ENCODE measurements around the gene NUCKS1.

DNA sequence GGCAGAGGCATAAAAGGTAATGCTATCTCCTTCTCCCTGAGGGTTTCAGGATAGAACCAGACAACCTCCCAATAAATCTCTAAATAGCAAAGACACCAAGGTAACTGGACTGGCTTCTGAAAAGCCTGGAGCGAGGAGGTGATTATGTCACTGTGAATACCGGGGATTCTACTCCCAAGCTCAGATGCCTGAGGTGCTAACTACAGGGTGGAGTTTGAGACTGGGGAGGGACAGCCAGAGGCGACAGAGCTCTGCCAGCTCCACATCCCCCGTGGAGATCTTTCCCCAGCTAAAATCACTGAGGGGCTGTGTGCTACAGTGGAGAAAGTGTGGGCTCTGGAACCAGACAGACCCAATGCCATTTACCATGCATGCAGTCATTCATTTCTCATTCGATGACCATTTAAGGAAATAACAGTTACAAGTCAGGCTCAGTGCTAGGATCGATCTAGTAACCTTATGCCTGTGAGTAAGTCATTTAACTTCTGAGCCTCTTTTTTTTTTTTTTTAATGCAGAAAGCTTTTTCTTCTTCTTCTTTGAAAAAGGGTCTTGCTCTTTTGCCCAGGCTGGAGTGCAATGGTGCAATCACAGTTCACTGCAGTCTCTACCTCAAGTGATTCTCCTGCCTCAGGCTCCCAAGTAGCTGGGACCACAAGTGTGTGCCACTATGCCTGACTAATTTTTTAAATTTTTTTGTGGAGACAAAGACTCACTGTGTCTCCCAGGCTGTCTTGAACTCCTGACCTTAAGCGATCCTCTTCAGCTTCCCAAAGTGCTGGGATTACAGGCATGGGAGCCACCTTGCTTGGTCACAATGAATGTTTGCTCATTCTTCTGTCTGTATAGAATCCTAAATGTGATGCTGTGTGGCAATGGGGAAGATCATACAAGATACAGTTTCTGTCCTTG is 61.6 kb downstream of the NUCKS1 start:
- TF ChIP-seq, protein P1, sequence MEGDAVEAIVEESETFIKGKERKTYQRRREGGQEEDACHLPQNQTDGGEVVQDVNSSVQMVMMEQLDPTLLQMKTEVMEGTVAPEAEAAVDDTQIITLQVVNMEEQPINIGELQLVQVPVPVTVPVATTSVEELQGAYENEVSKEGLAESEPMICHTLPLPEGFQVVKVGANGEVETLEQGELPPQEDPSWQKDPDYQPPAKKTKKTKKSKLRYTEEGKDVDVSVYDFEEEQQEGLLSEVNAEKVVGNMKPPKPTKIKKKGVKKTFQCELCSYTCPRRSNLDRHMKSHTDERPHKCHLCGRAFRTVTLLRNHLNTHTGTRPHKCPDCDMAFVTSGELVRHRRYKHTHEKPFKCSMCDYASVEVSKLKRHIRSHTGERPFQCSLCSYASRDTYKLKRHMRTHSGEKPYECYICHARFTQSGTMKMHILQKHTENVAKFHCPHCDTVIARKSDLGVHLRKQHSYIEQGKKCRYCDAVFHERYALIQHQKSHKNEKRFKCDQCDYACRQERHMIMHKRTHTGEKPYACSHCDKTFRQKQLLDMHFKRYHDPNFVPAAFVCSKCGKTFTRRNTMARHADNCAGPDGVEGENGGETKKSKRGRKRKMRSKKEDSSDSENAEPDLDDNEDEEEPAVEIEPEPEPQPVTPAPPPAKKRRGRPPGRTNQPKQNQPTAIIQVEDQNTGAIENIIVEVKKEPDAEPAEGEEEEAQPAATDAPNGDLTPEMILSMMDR (conservative IDR thresholded peaks at IDR 0.05; ENCODE audit: low read depth, low read length) = no peak
- no peak for TF ChIP-seq EZH2 (IDR thresholded peaks at IDR 0.05; ENCODE audit: low read length, unreplicated experiment)

All from PC-3 (cell line).